Neural cell (in vitro differentiated cells): Measurements from ENCODE around the gene ZBED2. TPM values are rescaled to one million over a fixed set of nuclear protein-coding genes. Genes with fewer than 3 reads are reported as not detected.

Experiments
- H2AFZ ChIP-seq: fragments of 200-600, 300-800 bp; sonication (generic), shearing (Covaris generic); 2 replicates; pipeline ENCODE4 v1.6.0; 2014; ENCODE audit warnings: low read depth, mild to moderate bottlenecking, antibody characterized with exemption, low read length, moderate library complexity
- H3F3A ChIP-seq: fragments of 200-600 bp; shearing (Covaris generic); 2 replicates; pipeline ENCODE4 v1.6.1; 2016; ENCODE audit warnings: mild to moderate bottlenecking, moderate library complexity, mixed read lengths, antibody characterized with exemption, low read length; ENCODE audit not compliant: insufficient read depth, poor library complexity, severe bottlenecking
- H3K27ac ChIP-seq: fragments of 200-600, 300-800 bp; sonication (generic), shearing (Covaris generic); 2 replicates; pipeline ENCODE4 v1.5.1; 2014; ENCODE audit warnings: mild to moderate bottlenecking, low read length, moderate library complexity
- H3K27me3 ChIP-seq: fragments of 300-800, 200-600 bp; sonication (generic), shearing (Covaris generic); 2 replicates; pipeline ENCODE4 v1.6.0; 2014; ENCODE audit warnings: mild to moderate bottlenecking, low read depth, low read length, moderate library complexity; ENCODE audit not compliant: insufficient read depth
- H3K36me3 ChIP-seq: fragments of 300-800, 200-600 bp; sonication (generic), shearing (Covaris generic); 2 replicates; pipeline ENCODE4 v1.5.1; 2014; ENCODE audit warnings: mild to moderate bottlenecking, antibody characterized with exemption, low read length, moderate library complexity; ENCODE audit not compliant: insufficient read depth
- H3K4me2 ChIP-seq: fragments of 300-800, 200-600 bp; sonication (generic), shearing (Covaris generic); 2 replicates; pipeline ENCODE4 v1.6.0; 2014; ENCODE audit warnings: mild to moderate bottlenecking, low read length
- H3K4me3 ChIP-seq: fragments of 300-800, 200-600 bp; sonication (generic), shearing (Covaris generic); 2 replicates; pipeline ENCODE4 v1.5.1; 2014; ENCODE audit warnings: mild to moderate bottlenecking, low read length, moderate library complexity
- H3K79me2 ChIP-seq: fragments of 200-600 bp; shearing (Covaris generic); replicated peaks from 2 replicates; pipeline ENCODE4 v1.6.0; 2014; ENCODE audit warnings: mild to moderate bottlenecking, low read length, moderate library complexity; ENCODE audit not compliant: insufficient read depth
- H3K9ac ChIP-seq: fragments of 300-800, 200-600 bp; sonication (generic), shearing (Covaris generic); 2 replicates; pipeline ENCODE4 v1.6.1; 2016; ENCODE audit warnings: mild to moderate bottlenecking, low read length, mixed read lengths
- H3K9me2 ChIP-seq: fragments of 200-600 bp; shearing (Covaris generic); 2 replicates; pipeline ENCODE4 v1.6.1; 2016; ENCODE audit warnings: mild to moderate bottlenecking, low read length, mixed read lengths; ENCODE audit not compliant: insufficient read depth
- H3K9me3 ChIP-seq: fragments of 200-600, 300-800 bp; sonication (generic), shearing (Covaris generic); 2 replicates; pipeline ENCODE4 v1.6.1; 2016; ENCODE audit warnings: mild to moderate bottlenecking, mixed run types, low read length, moderate library complexity, mixed read lengths
- H4K20me1 ChIP-seq: fragments of 200-600 bp; shearing (Covaris generic); 2 replicates; pipeline ENCODE4 v1.6.1; 2016; ENCODE audit warnings: mild to moderate bottlenecking, mixed run types; ENCODE audit not compliant: insufficient read depth
- CTCF ChIP-seq: fragments of 450-650 bp; IDR thresholded peaks from 2 replicates; pipeline ENCODE4 v1.5.1; 2014; ENCODE audit warnings: antibody characterized with exemption, mild to moderate bottlenecking, moderate library complexity; ENCODE audit not compliant: poor library complexity, severe bottlenecking
- EP300 ChIP-seq: fragments of 450-650 bp; conservative IDR thresholded peaks from 2 replicates; pipeline ENCODE4 v1.6.1; 2014; ENCODE audit warnings: antibody characterized with exemption, mild to moderate bottlenecking, moderate library complexity; ENCODE audit not compliant: poor library complexity, severe bottlenecking
- EZH2 ChIP-seq: fragments of 200-600, 300-800 bp; shearing (Covaris generic), sonication (generic); IDR thresholded peaks from 2 replicates; pipeline ENCODE4 v1.6.1; 2014; ENCODE audit warnings: antibody characterized with exemption, low read length, borderline replicate concordance, mild to moderate bottlenecking; ENCODE audit not compliant: insufficient read depth, poor library complexity, severe bottlenecking
- MXI1 ChIP-seq: fragments of 450-650 bp; conservative IDR thresholded peaks from 2 replicates; pipeline ENCODE4 v1.6.1; 2014; ENCODE audit warnings: antibody characterized with exemption, mild to moderate bottlenecking; ENCODE audit not compliant: poor library complexity, severe bottlenecking
- POLR2AphosphoS5 ChIP-seq: IDR thresholded peaks from 2 replicates; pipeline ENCODE4 v1.6.1; 2012
- RAD21 ChIP-seq: fragments of 450-650 bp; conservative IDR thresholded peaks from 2 replicates; pipeline ENCODE4 v1.6.1; 2014; ENCODE audit warnings: antibody characterized with exemption, mild to moderate bottlenecking, moderate library complexity
- REST ChIP-seq: IDR thresholded peaks from 2 replicates; pipeline ENCODE4 v1.6.1; 2012; ENCODE audit warnings: borderline replicate concordance
- SMC3 ChIP-seq: fragments of 450-650 bp; conservative IDR thresholded peaks from 2 replicates; pipeline ENCODE4 v1.6.1; 2014; ENCODE audit warnings: antibody characterized with exemption, mild to moderate bottlenecking, moderate library complexity; ENCODE audit not compliant: poor library complexity
- TAF1 ChIP-seq: IDR thresholded peaks from 2 replicates; pipeline ENCODE4 v1.6.1; 2012; ENCODE audit warnings: low read depth
- polyA minus RNA-seq: library from RNA; depleted of rRNA, polyadenylated mRNA; stranded (reverse); fragments of >200 nt; gene quantifications from 2 replicates; pipeline ENCODE4 v1.2.3, GENCODE V29; 2014
- polyA plus RNA-seq: library from polyadenylated mRNA; depleted of rRNA; stranded (reverse); fragments of >200 nt; gene quantifications from 2 replicates; pipeline ENCODE4 v1.2.3, GENCODE V29; 2014

Gene ZBED2
- polyA plus RNA-seq = not detected in 2 replicates
- not detected in 2 replicates for polyA minus RNA-seq

GRCh38 chr3:111595232-111595631, at the start of gene ZBED2:
Gene ZBED2 (minus strand): TSS chr3:111595346. CDS start chr3:111594201, 1,145 bp downstream.
- no peak within 1 kb of the TSS for H3K4me3 ChIP-seq
- H3K27me3 ChIP-seq = no peaks in the 10 kb centered on the region
- H3F3A ChIP-seq = no peaks in the 10 kb centered on the region
- H3K27ac ChIP-seq = no peak within 1 kb of the TSS
- no peaks in the 10 kb centered on the region for H3K9me3 ChIP-seq
- H3K4me2 ChIP-seq = no peak within 1 kb of the TSS
- TF ChIP-seq RAD21 (no peak), POLR2AphosphoS5 (no peak), MXI1 (no peak), CTCF (no peak), TAF1 (no peak), EP300 (no peak), EZH2 (no peak), SMC3 (no peak), REST (no peak)
- no peaks in the 10 kb centered on the region for H4K20me1 ChIP-seq
- no peaks in the 10 kb centered on the region for H3K9me2 ChIP-seq
- no peaks in the 10 kb centered on the region for H3K36me3 ChIP-seq
- no peak within 1 kb of the TSS for H3K9ac ChIP-seq
- H3K79me2 ChIP-seq = no peaks in the 10 kb centered on the region
- H2AFZ ChIP-seq = no peak within 1 kb of the TSS

GRCh38 chr3:111639316-111639715, 44.2 kb upstream of the ZBED2 start:
- Histone ChIP-seq H3K36me3 (no peaks in the 10 kb centered on the region), H3K79me2 (no peaks in the 10 kb centered on the region), H3K9me3 (no peaks in the 10 kb centered on the region), H3K9ac (no peak overlapping the region), H3K4me3 (no peak overlapping the region), H3F3A (no peaks in the 10 kb centered on the region), H3K4me2 (no peak overlapping the region), H2AFZ (no peak overlapping the region), H3K9me2 (no peaks in the 10 kb centered on the region), H3K27ac (no peak overlapping the region), H4K20me1 (no peaks in the 10 kb centered on the region), H3K27me3 (no peaks in the 10 kb centered on the region)
- no peak for TF ChIP-seq RAD21
- no peak for TF ChIP-seq REST
- no peak for TF ChIP-seq SMC3
